ENCODE measurements around the gene C17orf114.
A peak's percentile ranks its signal among the peaks of the same experiment; 100 is the strongest.

C17orf114 gene

DNA sequence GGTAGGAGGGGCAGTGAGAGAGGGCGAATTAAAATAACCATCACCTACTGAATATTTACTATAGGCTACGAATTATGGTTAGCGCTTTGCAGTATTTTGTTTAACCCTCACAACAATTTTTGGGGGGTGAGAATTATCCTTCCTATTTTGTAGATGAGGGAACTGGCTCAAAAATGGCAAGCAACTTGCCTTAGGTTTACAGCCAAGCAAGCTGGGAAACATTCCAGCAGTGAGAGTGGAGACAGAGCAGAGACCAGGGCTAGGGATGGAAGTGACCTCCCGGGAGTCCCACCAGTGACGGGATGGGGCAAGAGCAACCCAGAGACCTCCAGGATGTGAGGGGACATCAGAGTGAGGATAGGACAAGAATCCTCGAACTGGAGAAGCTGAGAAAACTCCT is 15.6 kb downstream of the C17orf114 start:
- H3K4me3 ChIP-seq (ENCODE audit: low read depth in 2 of 2, low read length in 2 of 2): no peak overlapping the region
- POLR2A ChIA-PET: no interaction called here
- BruUV-seq (replicated peaks): no TSS peak
- intact Hi-C loops (cut with micrococcal nuclease; ENCODE audit: unreplicated experiment): loop anchor here (5.0 kb wide), 1 partner anchor 96 kb away; no protein-coding TSS in a partner anchor
- H3K27me3 ChIP-seq (ENCODE audit: control insufficient read depth, insufficient read depth, low read length): no peaks in the 10 kb centered on the region
- no peak for ATAC-seq
- in situ Hi-C loops (cut with HindIII; ENCODE audit: low pct_unique_long_range_greater_than_20kb, low sequenced_read_pairs): no loop called here
- CTCF ChIA-PET: interaction anchor here (0.6 kb wide), 1 partner anchor 73 kb away, joined by 7 read pairs; no protein-coding TSS in a partner anchor
- H3K36me3 ChIP-seq (ENCODE audit: control insufficient read depth, insufficient read depth, low read length): no peaks in the 10 kb centered on the region; the same call in 1 of the 2 replicates
- no peak for DNase-seq (ENCODE audit: low read depth, low spot score)
- TF ChIP-seq, protein P1, sequence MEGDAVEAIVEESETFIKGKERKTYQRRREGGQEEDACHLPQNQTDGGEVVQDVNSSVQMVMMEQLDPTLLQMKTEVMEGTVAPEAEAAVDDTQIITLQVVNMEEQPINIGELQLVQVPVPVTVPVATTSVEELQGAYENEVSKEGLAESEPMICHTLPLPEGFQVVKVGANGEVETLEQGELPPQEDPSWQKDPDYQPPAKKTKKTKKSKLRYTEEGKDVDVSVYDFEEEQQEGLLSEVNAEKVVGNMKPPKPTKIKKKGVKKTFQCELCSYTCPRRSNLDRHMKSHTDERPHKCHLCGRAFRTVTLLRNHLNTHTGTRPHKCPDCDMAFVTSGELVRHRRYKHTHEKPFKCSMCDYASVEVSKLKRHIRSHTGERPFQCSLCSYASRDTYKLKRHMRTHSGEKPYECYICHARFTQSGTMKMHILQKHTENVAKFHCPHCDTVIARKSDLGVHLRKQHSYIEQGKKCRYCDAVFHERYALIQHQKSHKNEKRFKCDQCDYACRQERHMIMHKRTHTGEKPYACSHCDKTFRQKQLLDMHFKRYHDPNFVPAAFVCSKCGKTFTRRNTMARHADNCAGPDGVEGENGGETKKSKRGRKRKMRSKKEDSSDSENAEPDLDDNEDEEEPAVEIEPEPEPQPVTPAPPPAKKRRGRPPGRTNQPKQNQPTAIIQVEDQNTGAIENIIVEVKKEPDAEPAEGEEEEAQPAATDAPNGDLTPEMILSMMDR (IDR thresholded peaks at IDR 0.05): no peak
- no peak for TF ChIP-seq TCF7L2 (IDR thresholded peaks at IDR 0.05; ENCODE audit: low read depth, low read length)
- no peak for TF ChIP-seq SIN3A (IDR thresholded peaks at IDR 0.05; ENCODE audit: borderline replicate concordance, insufficient read depth, low read depth, low read length)
- TF ChIP-seq POLR2AphosphoS5 (IDR thresholded peaks at IDR 0.05; ENCODE audit: low read depth, low read length): no peak
- TF ChIP-seq, protein P2, sequence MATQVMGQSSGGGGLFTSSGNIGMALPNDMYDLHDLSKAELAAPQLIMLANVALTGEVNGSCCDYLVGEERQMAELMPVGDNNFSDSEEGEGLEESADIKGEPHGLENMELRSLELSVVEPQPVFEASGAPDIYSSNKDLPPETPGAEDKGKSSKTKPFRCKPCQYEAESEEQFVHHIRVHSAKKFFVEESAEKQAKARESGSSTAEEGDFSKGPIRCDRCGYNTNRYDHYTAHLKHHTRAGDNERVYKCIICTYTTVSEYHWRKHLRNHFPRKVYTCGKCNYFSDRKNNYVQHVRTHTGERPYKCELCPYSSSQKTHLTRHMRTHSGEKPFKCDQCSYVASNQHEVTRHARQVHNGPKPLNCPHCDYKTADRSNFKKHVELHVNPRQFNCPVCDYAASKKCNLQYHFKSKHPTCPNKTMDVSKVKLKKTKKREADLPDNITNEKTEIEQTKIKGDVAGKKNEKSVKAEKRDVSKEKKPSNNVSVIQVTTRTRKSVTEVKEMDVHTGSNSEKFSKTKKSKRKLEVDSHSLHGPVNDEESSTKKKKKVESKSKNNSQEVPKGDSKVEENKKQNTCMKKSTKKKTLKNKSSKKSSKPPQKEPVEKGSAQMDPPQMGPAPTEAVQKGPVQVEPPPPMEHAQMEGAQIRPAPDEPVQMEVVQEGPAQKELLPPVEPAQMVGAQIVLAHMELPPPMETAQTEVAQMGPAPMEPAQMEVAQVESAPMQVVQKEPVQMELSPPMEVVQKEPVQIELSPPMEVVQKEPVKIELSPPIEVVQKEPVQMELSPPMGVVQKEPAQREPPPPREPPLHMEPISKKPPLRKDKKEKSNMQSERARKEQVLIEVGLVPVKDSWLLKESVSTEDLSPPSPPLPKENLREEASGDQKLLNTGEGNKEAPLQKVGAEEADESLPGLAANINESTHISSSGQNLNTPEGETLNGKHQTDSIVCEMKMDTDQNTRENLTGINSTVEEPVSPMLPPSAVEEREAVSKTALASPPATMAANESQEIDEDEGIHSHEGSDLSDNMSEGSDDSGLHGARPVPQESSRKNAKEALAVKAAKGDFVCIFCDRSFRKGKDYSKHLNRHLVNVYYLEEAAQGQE (IDR thresholded peaks at IDR 0.05; ENCODE audit: insufficient read depth in 1 of 2, low read depth in 2 of 2, low read length in 1 of 2): no peak
- H3K4me1 ChIP-seq (ENCODE audit: control insufficient read depth, insufficient read depth, low read length): peaks cover 6% of the 10 kb centered on the region
- H3K27ac ChIP-seq (ENCODE audit: low read length): no peak overlapping the region
- H3K9me3 ChIP-seq (ENCODE audit: control insufficient read depth, insufficient read depth, low read depth, low read length): no peaks in the 10 kb centered on the region

DNA sequence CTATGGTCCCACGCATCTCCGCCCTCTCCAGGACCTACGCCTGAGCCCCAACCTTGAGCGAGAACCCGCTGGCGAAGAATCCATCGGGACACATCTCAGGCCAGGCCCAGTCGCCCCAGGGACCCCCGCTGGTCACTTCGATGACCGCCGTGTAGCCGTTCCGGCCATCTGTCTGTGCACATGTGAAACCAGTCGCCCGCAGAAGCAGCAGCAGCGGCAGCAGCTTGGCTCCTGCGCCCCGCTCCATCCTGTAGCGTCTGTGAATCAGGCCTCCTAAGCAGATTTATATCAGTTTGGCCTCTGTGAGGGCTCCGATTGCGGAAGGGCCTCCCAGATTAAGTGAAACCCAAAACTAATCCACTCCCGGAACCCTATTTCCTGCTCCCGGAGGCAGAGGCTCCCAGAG is 16.0 kb downstream of the C17orf114 start, which contains the start of gene VMO1:
VMO1 (minus strand) TSS at position 259 of the 406 bp plus-strand sequence; CDS start at position 247, 12 bp downstream.
- H3K4me1 ChIP-seq (ENCODE audit: control insufficient read depth, insufficient read depth, low read length): peaks cover 6% of the 10 kb centered on the region
- no peak for ATAC-seq
- H3K4me3 ChIP-seq (ENCODE audit: low read depth in 2 of 2, low read length in 2 of 2): peak within 1 kb of the TSS; percentile 16 to 38; a peak in 2 of 4 replicates
- ChIA-PET POLR2A (no interaction called here), CTCF (interaction anchor here (0.6 kb wide), 1 partner anchor 72 kb away, joined by 7 read pairs; no protein-coding TSS in a partner anchor)
- in situ Hi-C loops (cut with HindIII; ENCODE audit: low pct_unique_long_range_greater_than_20kb, low sequenced_read_pairs) (no loop called here), intact Hi-C loops (cut with micrococcal nuclease; ENCODE audit: unreplicated experiment) (loop anchor here (5.0 kb wide), 1 partner anchor 96 kb away; no protein-coding TSS in a partner anchor)
- H3K36me3 ChIP-seq (ENCODE audit: control insufficient read depth, insufficient read depth, low read length): no peaks in the 10 kb centered on the region; the same call in 1 of the 2 replicates
- no peaks in the 10 kb centered on the region for H3K9me3 ChIP-seq (ENCODE audit: control insufficient read depth, insufficient read depth, low read depth, low read length)
- no peak within 1 kb of the TSS for H3K27ac ChIP-seq (ENCODE audit: low read length)
- no peaks in the 10 kb centered on the region for H3K27me3 ChIP-seq (ENCODE audit: control insufficient read depth, insufficient read depth, low read length)
- no peak for TF ChIP-seq POLR2AphosphoS5 (IDR thresholded peaks at IDR 0.05; ENCODE audit: low read depth, low read length)
- no peak for TF ChIP-seq TCF7L2 (IDR thresholded peaks at IDR 0.05; ENCODE audit: low read depth, low read length)
- TF ChIP-seq, protein P1 (IDR thresholded peaks at IDR 0.05): no peak
- no peak for TF ChIP-seq SIN3A (IDR thresholded peaks at IDR 0.05; ENCODE audit: borderline replicate concordance, insufficient read depth, low read depth, low read length)
- TF ChIP-seq, protein P2 (IDR thresholded peaks at IDR 0.05; ENCODE audit: insufficient read depth in 1 of 2, low read depth in 2 of 2, low read length in 1 of 2): no peak
- DNase-seq (ENCODE audit: low read depth, low spot score): no peak
- BruUV-seq (replicated peaks): no TSS peak

Measured in Panc1 (cell line).